G401 (cell line): ENCODE measurements around the gene USP33. TPM values are rescaled to one million over a fixed set of nuclear protein-coding genes. Genes with fewer than 3 reads are reported as not detected.
A peak's percentile ranks its signal among the peaks of the same experiment; 100 is the strongest.
"Not testable (repeated sequence)": the region's sequence is repeated elsewhere in the genome, so short reads cannot be mapped to it uniquely, and the experiment has no call there.

Experiments used
- DNase-seq: peaks from one replicate; pipeline ENCODE4 v3.0.0-alpha.2; 2015; ENCODE audit warnings: low spot score
- in situ Hi-C: cut with HindIII; loops from 2 replicates; pipeline ENCODE4 v1.10.0; 2016; ENCODE audit warnings: low sequenced_read_pairs, mixed read lengths
- total RNA-seq: library from RNA; depleted of rRNA; stranded (reverse); fragments of >200 nt; shearing (Covaris generic); gene quantifications from 2 replicates; pipeline ENCODE4 v1.2.3, GENCODE V29; 2014; rRNA removed

The USP33 gene
- 52.2 and 67.4 TPM in 2 replicates for total RNA-seq

- in situ Hi-C loops, result no loop called here
- DNase-seq, result peak; percentile 86
Measured at GRCh38 chr1:77759071-77760028, at the start of gene USP33. Gene USP33 (minus strand): TSS chr1:77759852. CDS start chr1:77741697, 18,155 bp downstream.

DNA sequence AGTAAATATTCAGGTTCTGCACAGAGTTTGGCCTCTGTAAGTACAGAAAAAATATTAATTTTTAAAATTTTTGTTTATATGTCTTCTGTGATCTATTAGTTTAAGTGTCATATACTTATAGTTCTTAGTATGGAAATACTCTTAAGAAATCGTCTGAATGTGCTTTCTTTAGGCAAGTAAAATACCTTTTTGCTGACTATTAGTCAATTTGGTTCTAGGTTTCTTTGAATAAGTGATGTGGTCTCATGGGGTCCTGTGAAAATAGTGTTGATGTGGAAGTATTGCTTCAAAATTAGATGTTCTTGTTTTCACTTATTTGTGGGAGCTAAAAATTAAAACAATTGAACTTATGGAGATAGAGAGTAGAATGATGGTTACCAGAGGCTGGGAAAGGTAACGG lies 43.7 kb upstream of the USP33 start:
- in situ Hi-C loops, result no loop called here
- DNase-seq, result no peak

DNA sequence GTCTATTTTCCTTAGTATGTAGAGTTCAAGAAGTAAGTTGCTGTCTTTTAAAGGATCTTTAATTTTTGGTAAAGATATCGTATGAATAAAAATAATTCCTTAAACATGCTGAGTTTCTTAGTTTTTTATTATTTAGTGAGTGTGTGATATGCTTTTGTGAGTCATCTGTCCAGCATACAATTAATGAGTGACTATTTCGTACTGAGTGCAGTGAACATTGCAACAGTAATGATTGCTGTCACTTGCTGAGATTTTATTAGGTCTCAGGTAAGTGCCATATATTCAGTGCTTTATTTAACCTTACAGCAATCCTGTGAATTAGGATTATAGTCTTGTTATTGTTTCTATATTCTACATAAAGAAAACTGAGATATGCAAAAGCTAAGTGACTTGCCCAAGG lies 42.4 kb upstream of the USP33 start:
- DNase-seq, result no peak
- in situ Hi-C loops, result no loop called here

- no peak for DNase-seq
- in situ Hi-C loops, result no loop called here
Measured at GRCh38 chr1:77797991-77798390, 38.3 kb upstream of the USP33 start.

GRCh38 chr1:77796695-77797405 lies 37.2 kb upstream of the USP33 start:
- in situ Hi-C loops, result no loop called here
- peak; percentile 8 for DNase-seq

GRCh38 chr1:77794550-77794949 lies 34.9 kb upstream of the USP33 start:
- in situ Hi-C loops, result no loop called here
- DNase-seq, result no peak

- in situ Hi-C loops, DNase-seq: not testable (repeated sequence)
Measured at GRCh38 chr1:77786093-77786741, 26.6 kb upstream of the USP33 start.

DNA sequence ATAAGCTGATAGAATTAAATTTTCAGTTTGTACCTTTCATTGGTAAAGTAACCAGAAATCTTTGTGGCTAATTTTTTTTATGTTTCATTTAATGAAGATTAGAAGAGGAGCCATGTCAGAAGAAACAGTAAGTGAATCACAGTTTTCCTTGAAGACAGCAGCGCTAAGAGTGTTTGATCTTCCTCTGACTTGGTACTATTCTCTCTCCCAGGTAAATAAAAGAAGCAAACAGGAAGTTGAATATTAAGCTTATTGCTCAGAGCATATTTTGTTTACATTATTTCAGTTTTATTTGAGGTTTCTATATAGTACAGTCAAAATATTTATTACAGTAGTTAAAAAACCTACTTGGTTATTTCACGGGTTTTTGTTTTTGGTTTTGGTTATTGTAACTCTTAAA lies 23.5 kb upstream of the USP33 start:
- no peak for DNase-seq
- in situ Hi-C loops, result no loop called here

GRCh38 chr1:77781683-77782082 lies 22.0 kb upstream of the USP33 start:
- in situ Hi-C loops, result no loop called here
- DNase-seq, result no peak

GRCh38 chr1:77779529-77780281 lies 20.1 kb upstream of the USP33 start, which contains the start of gene MIGA1:
Gene MIGA1 (plus strand): TSS chr1:77779649. CDS start chr1:77783253, 3,604 bp downstream.
- peak; percentile 98 for DNase-seq
- in situ Hi-C loops, result no loop called here

DNA sequence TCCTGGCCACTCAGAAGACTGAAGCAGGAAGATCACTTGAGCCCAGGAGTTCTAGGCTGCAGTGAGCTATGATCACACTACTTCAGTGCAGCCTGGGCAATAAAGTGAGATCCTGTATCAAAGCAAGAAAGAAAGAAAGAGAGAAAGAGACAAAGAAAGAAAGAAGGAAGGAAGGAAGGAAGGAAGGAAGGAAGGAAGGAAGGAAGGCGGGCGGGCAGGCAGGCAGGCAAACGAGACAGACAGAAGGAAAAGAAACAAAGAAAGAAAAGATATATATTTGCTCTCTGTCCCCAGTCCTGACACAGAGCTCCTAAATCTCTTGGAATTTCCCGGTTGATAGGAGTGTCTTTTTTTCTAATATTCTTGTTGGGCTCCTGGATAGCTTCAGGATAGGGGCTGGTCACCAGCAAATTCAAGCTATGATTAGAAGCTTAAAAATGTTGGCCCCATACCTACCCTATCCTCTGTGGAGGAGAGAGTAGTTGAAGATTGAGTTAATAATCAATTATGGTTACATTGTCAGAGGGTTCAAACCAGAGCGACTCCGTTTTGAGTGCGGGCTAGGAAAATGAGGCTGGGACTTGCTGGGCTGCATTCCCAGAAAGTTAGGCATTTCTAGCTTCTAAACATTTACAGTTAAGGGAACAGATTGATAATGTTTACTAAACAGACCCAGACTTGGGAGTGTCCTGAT lies 16.5 kb upstream of the USP33 start:
- DNase-seq, result no peak
- in situ Hi-C loops, result no loop called here

DNA sequence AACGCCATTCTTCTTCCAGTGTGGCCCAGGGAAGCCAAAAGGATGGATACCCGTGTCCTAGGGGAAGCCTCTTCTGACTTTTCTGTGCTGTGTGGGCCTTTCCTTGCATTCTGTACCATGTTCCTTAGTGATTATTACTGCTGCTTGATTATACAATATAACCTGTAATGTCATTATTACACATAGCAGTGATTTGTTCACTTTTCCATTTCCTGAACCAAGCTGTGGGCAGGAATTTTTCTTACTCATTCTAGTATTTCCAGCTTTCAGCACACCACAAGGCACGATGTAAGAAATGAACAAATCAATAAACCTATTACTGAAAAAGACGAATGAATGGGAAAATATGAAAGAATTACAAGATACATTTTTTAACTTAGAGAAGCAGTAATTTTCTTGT lies 8.4 kb upstream of the USP33 start:
- no peak for DNase-seq
- in situ Hi-C loops, result no loop called here

DNA sequence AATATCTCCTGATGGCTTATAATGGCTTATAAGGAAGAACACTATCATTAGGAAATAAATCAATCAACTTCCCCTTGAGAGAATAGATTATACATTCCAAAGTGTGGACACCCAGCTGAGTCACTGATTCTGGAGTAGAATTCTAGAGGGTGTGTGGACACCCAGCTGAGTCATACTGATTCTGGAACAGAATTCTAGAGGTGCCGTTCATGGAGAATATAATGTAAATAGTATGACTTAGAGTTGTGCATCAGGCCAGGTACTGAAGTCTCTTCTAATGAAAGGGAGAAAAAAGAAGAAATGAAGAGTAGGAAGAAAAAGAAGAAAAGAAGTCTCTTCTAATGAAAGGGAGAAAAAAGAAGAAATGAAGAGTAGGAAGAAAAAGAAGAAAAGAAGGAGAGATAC lies 2.4 kb upstream of the USP33 start:
- in situ Hi-C loops, result no loop called here
- DNase-seq, result no peak

GRCh38 chr1:77757603-77758002 lies 2.0 kb downstream of the USP33 start:
- DNase-seq, result no peak
- in situ Hi-C loops, result no loop called here

- DNase-seq, result no peak
- in situ Hi-C loops, result no loop called here
Measured at GRCh38 chr1:77757066-77757584, 2.5 kb downstream of the USP33 start.

DNA sequence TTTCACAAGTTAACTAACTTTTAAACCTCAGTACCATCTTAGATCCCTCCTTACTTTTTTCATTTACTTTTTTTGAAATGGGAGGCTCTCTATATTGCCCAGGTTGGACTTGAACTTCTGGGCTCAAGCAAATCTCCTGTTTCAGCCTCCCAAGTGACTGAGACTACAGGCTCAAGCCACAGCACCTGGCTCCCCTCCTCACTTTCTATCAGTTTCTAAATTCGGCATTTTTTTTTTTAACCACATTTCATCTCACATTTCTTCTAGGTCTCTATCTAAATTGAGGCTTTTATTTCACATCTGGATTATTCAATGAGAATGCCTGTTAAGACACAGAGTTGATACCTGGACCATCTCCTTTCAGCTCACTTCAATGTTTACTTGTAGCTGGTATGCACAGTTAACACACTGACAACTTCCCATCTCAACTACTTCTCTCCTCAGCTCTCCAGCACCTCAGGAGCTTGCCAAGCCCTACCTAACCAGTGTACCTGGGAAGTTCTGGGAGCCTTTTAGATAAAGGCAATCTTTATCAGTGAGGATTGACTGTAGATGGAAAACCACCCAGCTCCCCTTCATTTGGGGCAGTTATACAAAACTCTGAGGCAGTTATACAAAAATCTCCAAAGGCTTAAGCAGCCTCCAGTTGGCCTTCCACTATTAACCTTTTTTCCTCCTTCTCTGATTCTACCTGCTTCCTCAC lies 3.4 kb downstream of the USP33 start:
- in situ Hi-C loops, result no loop called here
- DNase-seq, result no peak

DNA sequence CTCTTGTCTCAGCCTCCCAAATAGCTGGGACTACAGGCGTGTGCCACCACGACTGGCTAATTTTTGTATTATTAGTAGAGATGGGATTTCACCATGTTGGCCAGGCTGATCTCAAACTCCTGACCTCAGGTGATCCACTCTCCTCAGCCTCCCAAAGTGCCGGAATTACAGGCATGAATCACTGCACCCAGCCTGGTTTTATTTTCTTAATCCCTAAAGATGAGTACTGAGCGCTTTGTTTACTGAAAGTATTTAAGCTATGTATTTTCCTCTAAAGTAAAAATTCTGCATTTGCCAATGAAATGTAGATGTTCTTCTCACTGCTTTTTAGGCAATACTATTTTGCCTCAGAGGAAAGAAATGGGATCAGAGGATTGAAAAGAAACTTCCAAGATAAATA lies 10.2 kb downstream of the USP33 start:
- DNase-seq, in situ Hi-C loops: not testable (repeated sequence)

DNA sequence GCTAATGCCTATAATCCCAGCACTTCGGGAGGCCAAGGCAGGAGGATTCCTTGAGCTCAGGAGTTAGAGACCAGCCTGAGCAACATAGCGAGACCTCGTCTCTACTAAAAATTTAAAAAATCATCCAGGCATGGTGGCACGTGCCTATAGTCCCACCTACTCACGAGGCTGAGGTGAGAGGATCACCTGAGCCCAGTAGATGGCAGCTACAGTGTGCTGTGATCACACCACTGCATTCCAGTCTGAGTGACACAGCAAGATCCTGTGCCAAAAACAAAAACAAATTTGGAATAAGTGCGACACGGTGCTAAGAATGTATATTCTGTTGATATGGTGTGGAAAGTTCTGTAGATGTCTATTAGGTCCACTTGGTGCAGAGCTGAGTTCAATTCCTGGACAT lies 15.1 kb downstream of the USP33 start:
- no peak for DNase-seq
- in situ Hi-C loops, result no loop called here
